K562 treated with DMSO at 1 percent for 4 hours (cell line): ENCODE measurements around the gene ADAMTSL4. TPM values are rescaled to one million over a fixed set of nuclear protein-coding genes. Genes with fewer than 3 reads are reported as not detected.

Experiments used
- total RNA-seq: library from RNA; unstranded; fragments of 300-600 nt; gene quantifications from 2 replicates; pipeline ENCODE4 v1.2.3, GENCODE V29; 2022; ENCODE audit not compliant: insufficient read depth

Gene ADAMTSL4
- 93.6 and 103 TPM in 2 replicates for total RNA-seq

GRCh38 chr1:150548632-150549495 lies at the start of gene ADAMTSL4:
Gene ADAMTSL4 (plus strand): TSS chr1:150549408. CDS start chr1:150552289, 2,881 bp downstream.

GRCh38 chr1:150507912-150508864 lies 41.0 kb upstream of the ADAMTSL4 start, which contains the start of gene ECM1:
Gene ECM1 (plus strand): TSS chr1:150508109. CDS start chr1:150508210, 101 bp downstream.

GRCh38 chr1:150515328-150516049 lies 33.7 kb upstream of the ADAMTSL4 start, which contains the start of gene FALEC:
Gene FALEC (plus strand): TSS chr1:150515752.

GRCh38 chr1:150579110-150579944 lies 30.1 kb downstream of the ADAMTSL4 start, which contains the start of gene MCL1:
Gene MCL1 (minus strand): TSS chr1:150579610. CDS start chr1:150579530, 80 bp downstream.

Other genes with a start within 250 kb of the ADAMTSL4 start
- 22.3 and 23.9 TPM in 2 replicates for gene PRPF3, start 227.9 kb upstream of the ADAMTSL4 start, total RNA-seq
- gene RPRD2, start 185.3 kb upstream of the ADAMTSL4 start, total RNA-seq: 8.9 and 11.5 TPM in 2 replicates
- gene TARS2, start 62.0 kb upstream of the ADAMTSL4 start, total RNA-seq: 34.7 and 38.4 TPM in 2 replicates
- 26.4 and 30.9 TPM in 2 replicates for gene ECM1, start 41.3 kb upstream of the ADAMTSL4 start, total RNA-seq
- gene FALEC, start 33.7 kb upstream of the ADAMTSL4 start, total RNA-seq: not detected in 2 replicates
- 73.3 and 79.0 TPM in 2 replicates for gene MCL1, start 30.2 kb downstream of the ADAMTSL4 start, total RNA-seq
- gene ENSA, start 80.2 kb downstream of the ADAMTSL4 start, total RNA-seq: 111 and 130 TPM in 2 replicates
- 14.2 and 19.6 TPM in 2 replicates for gene GOLPH3L, start 147.7 kb downstream of the ADAMTSL4 start, total RNA-seq
- not detected in 2 replicates for gene HORMAD1, start 171.5 kb downstream of the ADAMTSL4 start, total RNA-seq
- 16.7 and 27.0 TPM in 2 replicates for gene CTSS, start 216.4 kb downstream of the ADAMTSL4 start, total RNA-seq